GM21576 (cell line): ENCODE measurements around the gene TMEM30A.

Experiments used
- ATAC-seq: cut with Tn5 transposase; IDR thresholded peaks from one replicate; pipeline ENCODE4 v1.9.1; 2021; ENCODE audit warnings: mild to moderate bottlenecking, moderate library complexity; ENCODE audit not compliant: unreplicated experiment

The TMEM30A gene

GRCh38 chr6:75266716-75267291, 17.8 kb downstream of the TMEM30A start:
- peak; percentile 66 for ATAC-seq

- ATAC-seq, result no peak
Measured at GRCh38 chr6:75263401-75263750, 21.2 kb downstream of the TMEM30A start.

- no peak for ATAC-seq
Measured at GRCh38 chr6:75262716-75263400, 21.7 kb downstream of the TMEM30A start.

- ATAC-seq, result no peak
Measured at GRCh38 chr6:75261299-75261698, 23.3 kb downstream of the TMEM30A start.

- ATAC-seq, result no peak
Measured at GRCh38 chr6:75257343-75258087, 27.1 kb downstream of the TMEM30A start.

- ATAC-seq, result no peak
Measured at GRCh38 chr6:75250552-75250951, 34.0 kb downstream of the TMEM30A start.

- no peak for ATAC-seq
Measured at GRCh38 chr6:75249837-75250236, 34.8 kb downstream of the TMEM30A start.

- ATAC-seq, result no peak
Measured at GRCh38 chr6:75246386-75246785, 38.2 kb downstream of the TMEM30A start.

- peak; percentile 1 for ATAC-seq
Measured at GRCh38 chr6:75244063-75244584, 40.5 kb downstream of the TMEM30A start.

GRCh38 chr6:75243333-75244062, 41.1 kb downstream of the TMEM30A start, which contains the start of gene COX7A2:
TSS of gene COX7A2 (minus strand) at chr6:75243801. CDS start at chr6:75243734, 67 bp downstream.
- peak; percentile 96 for ATAC-seq

- ATAC-seq, result no peak
Measured at GRCh38 chr6:75236630-75237029, 48.0 kb downstream of the TMEM30A start.

GRCh38 chr6:75235271-75235670, 49.3 kb downstream of the TMEM30A start:
- no peak for ATAC-seq

- no peak for ATAC-seq
Measured at GRCh38 chr6:75234126-75234865, 50.3 kb downstream of the TMEM30A start.

GRCh38 chr6:75233092-75233615, 51.4 kb downstream of the TMEM30A start:
- no peak for ATAC-seq

GRCh38 chr6:75230484-75231325, 53.9 kb downstream of the TMEM30A start:
- ATAC-seq, result no peak

GRCh38 chr6:75224303-75224926, 60.2 kb downstream of the TMEM30A start:
- ATAC-seq, result no peak

GRCh38 chr6:75223428-75223827, 61.2 kb downstream of the TMEM30A start:
- ATAC-seq, result no peak

GRCh38 chr6:75222261-75222660, 62.3 kb downstream of the TMEM30A start:
- ATAC-seq, result no peak

GRCh38 chr6:75221116-75221515, 63.5 kb downstream of the TMEM30A start:
- ATAC-seq, result no peak
